GM19328 (cell line): ENCODE results near the gene OR6K6.

Source experiments
- ATAC-seq: cut with Tn5 transposase; IDR thresholded peaks from one replicate; pipeline ENCODE4 v1.9.1; 2021; ENCODE audit warnings: mild to moderate bottlenecking, moderate library complexity; ENCODE audit not compliant: unreplicated experiment

Gene OR6K6

GRCh38 chr1:158754420-158754819 lies at the start of gene OR6K6:
TSS of gene OR6K6 (plus strand) at chr1:158754720. CDS start at chr1:158754888, 168 bp downstream.
- ATAC-seq = no peak

- no peak for ATAC-seq
Observed at GRCh38 chr1:158706096-158706495, 48.4 kb upstream of the OR6K6 start.

- no peak for ATAC-seq
Observed at GRCh38 chr1:158711098-158711497, 43.4 kb upstream of the OR6K6 start.

- no peak for ATAC-seq
Observed at GRCh38 chr1:158714754-158715153, 39.8 kb upstream of the OR6K6 start.

- ATAC-seq = no peak
Observed at GRCh38 chr1:158716335-158716734, 38.2 kb upstream of the OR6K6 start.

GRCh38 chr1:158717344-158717743 lies 37.2 kb upstream of the OR6K6 start:
- ATAC-seq = no peak

- no peak for ATAC-seq
Observed at GRCh38 chr1:158719664-158720063, 34.9 kb upstream of the OR6K6 start.

- ATAC-seq = no peak
Observed at GRCh38 chr1:158720620-158721019, 33.9 kb upstream of the OR6K6 start, which contains the start of gene OR6K3. TSS of gene OR6K3 (minus strand) at chr1:158720720. CDS start at chr1:158718115, 2,605 bp downstream.

- no peak for ATAC-seq
Observed at GRCh38 chr1:158724442-158724841, 30.1 kb upstream of the OR6K6 start.

GRCh38 chr1:158728510-158729225 lies 25.9 kb upstream of the OR6K6 start:
- ATAC-seq = no peak

- ATAC-seq = no peak
Observed at GRCh38 chr1:158730453-158730852, 24.1 kb upstream of the OR6K6 start.

- ATAC-seq = no peak
Observed at GRCh38 chr1:158731707-158732106, 22.8 kb upstream of the OR6K6 start.

GRCh38 chr1:158732524-158732923 lies 22.0 kb upstream of the OR6K6 start:
- no peak for ATAC-seq

- no peak for ATAC-seq
Observed at GRCh38 chr1:158735848-158736247, 18.7 kb upstream of the OR6K6 start.

GRCh38 chr1:158752155-158752712 lies 2.3 kb upstream of the OR6K6 start:
- no peak for ATAC-seq

- no peak for ATAC-seq
Observed at GRCh38 chr1:158771950-158772866, 17.7 kb downstream of the OR6K6 start, which contains the start of gene OR6N1. TSS of gene OR6N1 (minus strand) at chr1:158772195. CDS start at chr1:158766682, 5,513 bp downstream.

GRCh38 chr1:158781104-158781503 lies 26.6 kb downstream of the OR6K6 start, which contains the start of gene OR6N2:
TSS of gene OR6N2 (minus strand) at chr1:158781204. CDS start at chr1:158777635, 3,569 bp downstream.
- ATAC-seq = no peak

- no peak for ATAC-seq
Observed at GRCh38 chr1:158793604-158794003, 39.1 kb downstream of the OR6K6 start.

- no peak for ATAC-seq
Observed at GRCh38 chr1:158794247-158794646, 39.7 kb downstream of the OR6K6 start.

GRCh38 chr1:158798531-158798930 lies 44.0 kb downstream of the OR6K6 start:
- no peak for ATAC-seq

- no peak for ATAC-seq
Observed at GRCh38 chr1:158799689-158800088, 45.2 kb downstream of the OR6K6 start.
